HEK293 (cell line): ENCODE results near the gene PDK3.

Experiments used
- HOXA7 ChIP-seq: sonication (generic); formaldehyde crosslinking; IDR thresholded peaks from 2 replicates; pipeline ENCODE4 v1.8.1; 2022; ENCODE audit warnings: missing genetic modification reagents, borderline replicate concordance
- TCF7L2 ChIP-seq: IDR thresholded peaks from 2 replicates; pipeline ENCODE4 v1.6.1; 2011; ENCODE audit warnings: low read depth, mild to moderate bottlenecking, inconsistent platforms, low read length, moderate library complexity, borderline replicate concordance
- ZNF239 ChIP-seq: fragments of 450-650 bp; formaldehyde crosslinking; IDR thresholded peaks from 2 replicates; pipeline ENCODE4 v1.5.1; 2016; ENCODE audit warnings: missing biosample characterization, missing genetic modification characterization
- ZNF521 ChIP-seq: fragments of 450-650 bp; formaldehyde crosslinking; IDR thresholded peaks from 2 replicates; pipeline ENCODE4 v1.5.1; 2017; ENCODE audit warnings: missing biosample characterization, mild to moderate bottlenecking, missing genetic modification characterization
- TF ChIP-seq, protein P1 (sequence below): fragments of 450-650 bp; formaldehyde crosslinking; IDR thresholded peaks from 2 replicates; pipeline ENCODE4 v1.5.1; 2016; ENCODE audit warnings: missing biosample characterization, missing genetic modification characterization

DNA sequence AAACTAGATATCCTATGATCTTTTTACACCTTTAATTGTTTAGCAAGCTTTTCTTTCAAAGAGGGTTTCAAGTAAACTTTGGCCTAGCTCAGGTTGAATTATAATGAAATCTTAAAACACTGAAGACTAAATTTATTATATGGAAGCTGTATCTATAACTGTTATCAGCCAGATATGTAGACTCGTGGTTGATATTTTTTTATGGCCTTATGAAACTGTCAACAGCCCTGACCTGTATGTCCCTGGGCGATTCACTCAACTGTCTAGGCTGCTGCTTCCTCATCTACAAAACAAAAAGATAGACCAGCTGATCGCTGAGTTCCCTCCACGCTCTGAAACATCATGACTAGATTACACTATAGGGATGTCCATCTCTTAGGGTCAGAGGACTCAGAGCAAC is 21.2 kb upstream of the PDK3 start:
- TF ChIP-seq, protein P1, sequence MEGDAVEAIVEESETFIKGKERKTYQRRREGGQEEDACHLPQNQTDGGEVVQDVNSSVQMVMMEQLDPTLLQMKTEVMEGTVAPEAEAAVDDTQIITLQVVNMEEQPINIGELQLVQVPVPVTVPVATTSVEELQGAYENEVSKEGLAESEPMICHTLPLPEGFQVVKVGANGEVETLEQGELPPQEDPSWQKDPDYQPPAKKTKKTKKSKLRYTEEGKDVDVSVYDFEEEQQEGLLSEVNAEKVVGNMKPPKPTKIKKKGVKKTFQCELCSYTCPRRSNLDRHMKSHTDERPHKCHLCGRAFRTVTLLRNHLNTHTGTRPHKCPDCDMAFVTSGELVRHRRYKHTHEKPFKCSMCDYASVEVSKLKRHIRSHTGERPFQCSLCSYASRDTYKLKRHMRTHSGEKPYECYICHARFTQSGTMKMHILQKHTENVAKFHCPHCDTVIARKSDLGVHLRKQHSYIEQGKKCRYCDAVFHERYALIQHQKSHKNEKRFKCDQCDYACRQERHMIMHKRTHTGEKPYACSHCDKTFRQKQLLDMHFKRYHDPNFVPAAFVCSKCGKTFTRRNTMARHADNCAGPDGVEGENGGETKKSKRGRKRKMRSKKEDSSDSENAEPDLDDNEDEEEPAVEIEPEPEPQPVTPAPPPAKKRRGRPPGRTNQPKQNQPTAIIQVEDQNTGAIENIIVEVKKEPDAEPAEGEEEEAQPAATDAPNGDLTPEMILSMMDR (tag by site-specific recombination) = no peak
- TF ChIP-seq ZNF521 (no peak), HOXA7 (CRISPR knock-in tag) (no peak), TCF7L2 (no peak), ZNF239 (tag by site-specific recombination) (no peak)
